LNCaP clone FGC (cell line): ENCODE data around the gene PAEP.

Source experiments
- DNase-seq: peaks from one replicate; pipeline ENCODE4 v3.0.0-alpha.2; 2011; ENCODE audit warnings: low read depth
- H3K4me3 ChIP-seq: 2 replicates; pipeline ENCODE4 v1.5.1; 2011; ENCODE audit warnings: mild to moderate bottlenecking, low read depth, low read length, control low read depth
- TF ChIP-seq, protein P1 (sequence below): IDR thresholded peaks from 2 replicates; pipeline ENCODE4 v1.5.1; 2012; ENCODE audit warnings: mild to moderate bottlenecking; ENCODE audit not compliant: control insufficient read depth, insufficient read depth; ENCODE audit errors: extremely low read depth

The PAEP gene

DNA sequence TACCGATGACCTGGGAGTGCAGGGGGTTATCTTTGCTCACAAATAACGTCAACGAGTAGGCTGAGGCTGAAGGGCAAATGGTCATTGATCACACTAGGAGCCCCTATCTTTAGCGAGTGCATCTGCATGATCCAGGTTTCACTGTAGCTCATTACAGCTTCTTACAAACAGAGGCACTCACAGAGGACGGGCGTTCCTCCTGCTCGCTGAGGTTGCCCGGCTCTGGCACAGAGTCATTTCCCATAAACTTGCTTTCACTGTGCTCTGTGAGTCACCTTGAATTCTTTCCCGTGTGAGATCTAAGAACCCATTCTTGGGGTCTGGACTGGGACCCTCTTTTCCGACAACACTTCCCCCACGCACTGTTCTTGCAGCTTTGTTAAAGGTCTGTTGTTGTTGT, 1.9 kb upstream of the PAEP start:
- DNase-seq: peak; percentile 56
- no peak overlapping the region for H3K4me3 ChIP-seq
- TF ChIP-seq, protein P1, sequence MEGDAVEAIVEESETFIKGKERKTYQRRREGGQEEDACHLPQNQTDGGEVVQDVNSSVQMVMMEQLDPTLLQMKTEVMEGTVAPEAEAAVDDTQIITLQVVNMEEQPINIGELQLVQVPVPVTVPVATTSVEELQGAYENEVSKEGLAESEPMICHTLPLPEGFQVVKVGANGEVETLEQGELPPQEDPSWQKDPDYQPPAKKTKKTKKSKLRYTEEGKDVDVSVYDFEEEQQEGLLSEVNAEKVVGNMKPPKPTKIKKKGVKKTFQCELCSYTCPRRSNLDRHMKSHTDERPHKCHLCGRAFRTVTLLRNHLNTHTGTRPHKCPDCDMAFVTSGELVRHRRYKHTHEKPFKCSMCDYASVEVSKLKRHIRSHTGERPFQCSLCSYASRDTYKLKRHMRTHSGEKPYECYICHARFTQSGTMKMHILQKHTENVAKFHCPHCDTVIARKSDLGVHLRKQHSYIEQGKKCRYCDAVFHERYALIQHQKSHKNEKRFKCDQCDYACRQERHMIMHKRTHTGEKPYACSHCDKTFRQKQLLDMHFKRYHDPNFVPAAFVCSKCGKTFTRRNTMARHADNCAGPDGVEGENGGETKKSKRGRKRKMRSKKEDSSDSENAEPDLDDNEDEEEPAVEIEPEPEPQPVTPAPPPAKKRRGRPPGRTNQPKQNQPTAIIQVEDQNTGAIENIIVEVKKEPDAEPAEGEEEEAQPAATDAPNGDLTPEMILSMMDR: no peak

DNA sequence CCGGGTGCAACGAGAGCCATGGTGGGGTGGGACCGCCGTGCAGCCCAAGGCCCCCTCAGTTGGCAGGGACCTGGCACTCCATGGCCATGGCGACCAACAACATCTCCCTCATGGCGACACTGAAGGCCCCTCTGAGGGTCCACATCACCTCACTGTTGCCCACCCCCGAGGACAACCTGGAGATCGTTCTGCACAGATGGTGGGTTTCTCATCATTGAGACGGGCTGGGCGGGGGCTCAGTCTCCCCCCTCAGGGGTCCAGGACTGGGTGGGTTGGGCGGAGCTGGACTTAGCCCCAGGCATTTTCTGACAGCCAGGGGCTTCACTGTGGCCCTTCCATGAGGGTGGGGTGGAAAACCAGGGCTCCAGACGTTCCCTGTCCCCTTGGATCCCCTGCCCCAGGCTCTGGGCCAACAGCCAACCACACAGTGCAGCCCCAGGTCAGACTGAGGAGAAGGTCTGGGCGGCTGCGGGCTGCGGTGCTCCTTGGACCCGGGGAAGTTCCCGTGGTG, 734 bp downstream of the PAEP start:
- TF ChIP-seq, protein P1: no peak
- DNase-seq: no peak
- H3K4me3 ChIP-seq: no peak overlapping the region

DNA sequence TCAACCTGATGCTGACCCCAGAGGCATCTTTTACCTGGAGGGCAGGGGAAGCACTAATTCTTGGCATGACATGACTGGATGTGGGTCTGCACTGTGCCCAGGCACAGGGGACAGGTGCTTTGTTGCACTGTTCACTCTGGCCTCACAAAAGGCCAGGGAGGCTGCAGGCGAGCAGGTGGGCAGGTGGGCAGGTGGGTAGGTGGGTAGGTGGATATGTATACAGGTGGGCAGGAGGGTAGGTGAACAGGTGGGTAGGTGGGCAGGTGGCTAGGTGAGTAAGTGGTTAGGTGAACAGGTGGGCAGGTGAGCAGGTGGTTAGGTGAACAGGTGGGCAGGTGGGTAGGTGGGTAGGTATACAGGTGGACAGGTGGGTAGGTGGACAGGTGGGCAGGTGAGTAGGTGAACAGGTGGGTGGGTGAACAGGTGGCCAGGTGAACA, 1.5 kb downstream of the PAEP start:
- TF ChIP-seq, protein P1: no peak
- no peak overlapping the region for H3K4me3 ChIP-seq
- no peak for DNase-seq

DNA sequence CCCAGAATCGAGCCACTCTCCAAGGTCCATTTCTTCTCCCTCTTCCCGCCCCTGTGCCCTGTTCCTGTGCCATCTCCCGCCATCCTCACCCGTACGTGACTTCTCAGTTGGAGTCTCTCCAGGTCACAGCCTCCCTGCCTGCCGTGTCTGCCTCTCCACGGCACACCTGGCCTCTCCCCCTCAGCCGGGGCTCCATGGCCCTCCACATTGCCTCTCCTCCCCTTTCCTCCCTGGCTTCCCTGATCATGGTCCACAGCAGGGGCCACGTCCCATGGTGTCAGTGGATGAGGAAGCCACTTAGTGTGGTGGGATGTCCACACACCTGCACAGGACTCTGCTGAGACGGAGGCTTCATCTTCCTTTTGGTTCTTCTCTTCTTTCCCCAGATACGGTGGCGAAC, 2.3 kb downstream of the PAEP start:
- TF ChIP-seq, protein P1: no peak
- DNase-seq: no peak
- no peak overlapping the region for H3K4me3 ChIP-seq

DNA sequence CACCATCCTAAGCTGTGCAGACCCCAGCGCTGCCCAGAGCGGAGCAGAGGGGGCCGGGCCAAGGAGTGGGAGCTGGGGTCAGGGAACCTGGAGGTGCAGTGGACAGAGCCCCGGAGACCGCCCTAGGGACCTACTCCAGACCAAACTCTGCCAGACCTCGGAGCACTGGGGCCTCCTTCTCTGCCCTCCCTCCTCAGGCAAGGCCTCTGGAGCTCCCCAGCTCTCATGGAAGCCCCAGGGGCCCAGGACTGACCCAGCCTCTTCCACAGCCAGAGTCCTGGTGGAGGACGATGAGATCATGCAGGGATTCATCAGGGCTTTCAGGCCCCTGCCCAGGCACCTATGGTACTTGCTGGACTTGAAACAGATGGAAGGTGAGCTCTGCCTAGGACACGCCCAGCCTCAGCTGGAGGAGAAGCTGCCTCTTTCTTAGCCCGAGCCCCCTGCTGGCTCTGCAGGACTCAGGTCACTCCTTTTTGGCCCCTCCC, 3.6 kb downstream of the PAEP start:
- no peak overlapping the region for H3K4me3 ChIP-seq
- TF ChIP-seq, protein P1: no peak

DNA sequence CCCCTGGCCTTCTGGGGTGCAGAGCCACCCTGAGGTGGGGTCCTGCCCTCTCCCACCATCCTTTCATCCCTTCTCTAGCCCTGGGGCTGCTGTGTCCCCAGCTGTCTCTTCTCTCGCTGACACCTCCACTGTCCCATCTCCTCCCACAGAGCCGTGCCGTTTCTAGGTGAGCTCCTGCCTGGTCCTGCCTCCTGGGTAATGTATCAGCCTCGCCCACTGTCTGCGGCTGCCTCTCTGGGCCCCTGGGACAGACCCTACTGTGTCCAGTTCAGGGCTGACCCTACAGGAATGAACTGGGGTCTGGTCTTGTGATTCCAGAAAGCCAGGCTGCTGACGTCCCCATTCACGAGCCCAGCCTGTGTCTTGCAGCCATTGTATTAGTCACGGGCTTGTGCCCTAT, 4.1 kb downstream of the PAEP start:
- H3K4me3 ChIP-seq: no peak overlapping the region
- DNase-seq: no peak
- TF ChIP-seq, protein P1: no peak

More for the DNA sequence above, 3.6 kb downstream of the PAEP start:
- DNase-seq: no peak

DNA sequence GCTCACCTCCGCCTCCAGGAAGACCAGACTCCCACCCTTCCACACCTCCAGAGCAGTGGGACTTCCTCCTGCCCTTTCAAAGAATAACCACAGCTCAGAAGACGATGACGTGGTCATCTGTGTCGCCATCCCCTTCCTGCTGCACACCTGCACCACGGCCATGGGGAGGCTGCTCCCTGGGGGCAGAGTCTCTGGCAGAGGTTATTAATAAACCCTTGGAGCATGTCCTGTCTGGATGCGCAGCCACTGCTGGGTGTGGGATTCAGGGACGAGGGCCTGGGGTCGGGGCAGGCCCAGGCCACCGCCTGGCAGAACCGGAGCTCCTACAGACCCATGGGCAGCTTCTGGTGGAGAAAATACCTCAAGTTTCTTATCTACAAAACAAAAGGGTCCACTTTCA, 5.0 kb downstream of the PAEP start:
- TF ChIP-seq, protein P1: no peak
- DNase-seq: no peak
- H3K4me3 ChIP-seq: no peak overlapping the region
